ENCODE data around the gene CRYBG1.
"Not testable (repeated sequence)": the region's sequence is repeated elsewhere in the genome, so short reads cannot be mapped to it uniquely, and the experiment has no call there.

The CRYBG1 gene

DNA sequence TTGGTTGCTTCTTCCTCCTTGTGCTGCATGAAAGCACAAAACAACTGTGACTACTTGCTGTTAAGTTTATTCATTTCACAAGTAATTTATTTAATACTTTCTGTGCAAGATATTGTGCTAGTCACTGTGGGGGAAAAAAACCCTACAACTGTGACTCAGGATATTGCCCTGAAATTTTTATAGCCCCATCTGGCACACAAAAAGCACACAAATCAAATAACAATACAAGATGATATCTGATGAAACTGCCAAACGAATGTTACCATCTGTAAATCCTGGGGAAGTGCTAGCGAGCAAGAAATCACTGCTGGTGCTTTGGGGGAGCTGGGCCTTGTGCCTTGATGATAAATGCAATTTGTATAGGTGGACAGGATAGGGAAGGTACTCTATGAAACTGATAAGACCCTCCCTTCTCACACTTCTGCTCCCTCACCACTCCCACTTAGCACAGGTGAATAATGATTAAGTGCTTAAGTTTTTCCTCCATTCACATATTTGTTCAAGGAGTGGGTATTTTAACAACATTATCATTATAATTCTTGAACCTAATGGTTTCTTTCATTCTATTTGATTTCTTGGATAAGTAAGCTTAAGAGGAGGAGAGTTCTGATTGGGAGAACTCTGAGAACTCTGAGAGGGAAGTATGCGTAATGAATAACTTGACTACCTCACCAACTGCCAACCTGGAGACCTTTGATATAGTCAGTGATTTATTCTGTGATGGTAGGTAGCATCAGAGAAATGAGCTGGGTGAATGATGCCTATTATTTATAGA, 153.5 kb downstream of the CRYBG1 start:
- H3K4me1 Mint-ChIP-seq, result peaks cover 39% of the 10 kb centered on the region
- H3K27ac Mint-ChIP-seq, result no peak overlapping the region
- peaks cover 77% of the 10 kb centered on the region for H3K27me3 Mint-ChIP-seq (ENCODE audit: low read depth)
- no peaks in the 10 kb centered on the region for H3K9me3 Mint-ChIP-seq
- TF ChIP-seq, protein P1, sequence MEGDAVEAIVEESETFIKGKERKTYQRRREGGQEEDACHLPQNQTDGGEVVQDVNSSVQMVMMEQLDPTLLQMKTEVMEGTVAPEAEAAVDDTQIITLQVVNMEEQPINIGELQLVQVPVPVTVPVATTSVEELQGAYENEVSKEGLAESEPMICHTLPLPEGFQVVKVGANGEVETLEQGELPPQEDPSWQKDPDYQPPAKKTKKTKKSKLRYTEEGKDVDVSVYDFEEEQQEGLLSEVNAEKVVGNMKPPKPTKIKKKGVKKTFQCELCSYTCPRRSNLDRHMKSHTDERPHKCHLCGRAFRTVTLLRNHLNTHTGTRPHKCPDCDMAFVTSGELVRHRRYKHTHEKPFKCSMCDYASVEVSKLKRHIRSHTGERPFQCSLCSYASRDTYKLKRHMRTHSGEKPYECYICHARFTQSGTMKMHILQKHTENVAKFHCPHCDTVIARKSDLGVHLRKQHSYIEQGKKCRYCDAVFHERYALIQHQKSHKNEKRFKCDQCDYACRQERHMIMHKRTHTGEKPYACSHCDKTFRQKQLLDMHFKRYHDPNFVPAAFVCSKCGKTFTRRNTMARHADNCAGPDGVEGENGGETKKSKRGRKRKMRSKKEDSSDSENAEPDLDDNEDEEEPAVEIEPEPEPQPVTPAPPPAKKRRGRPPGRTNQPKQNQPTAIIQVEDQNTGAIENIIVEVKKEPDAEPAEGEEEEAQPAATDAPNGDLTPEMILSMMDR (IDR thresholded peaks at IDR 0.05; ENCODE audit: unreplicated experiment in 3 of 3), result no peak
- peak overlapping the region in 2 of 3 experiments; percentile 17 to 76 for H3K4me3 Mint-ChIP-seq
- no peaks in the 10 kb centered on the region for H3K36me3 Mint-ChIP-seq (ENCODE audit: low read depth)

DNA sequence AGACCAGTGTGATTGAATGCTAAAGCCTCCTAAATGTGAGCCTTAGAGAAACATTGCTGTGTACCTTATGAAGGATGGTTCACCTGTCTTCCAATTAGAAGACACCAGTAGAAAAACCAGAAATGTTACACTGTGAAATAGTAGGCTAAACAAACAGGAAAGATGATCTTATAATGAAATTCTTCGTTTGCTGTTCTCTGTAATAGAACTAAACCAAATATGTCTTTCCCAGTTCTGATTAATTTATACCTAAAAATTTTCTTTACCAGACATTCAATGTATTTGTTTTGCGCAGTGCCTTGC, 154.0 kb downstream of the CRYBG1 start:
- TF ChIP-seq, protein P1 (IDR thresholded peaks at IDR 0.05; ENCODE audit: unreplicated experiment in 3 of 3), result no peak
- Mint-ChIP-seq H3K4me1 (peaks cover 38% of the 10 kb centered on the region), H3K27me3 (ENCODE audit: low read depth) (peaks cover 74% of the 10 kb centered on the region), H3K36me3 (ENCODE audit: low read depth) (no peaks in the 10 kb centered on the region), H3K9me3 (no peaks in the 10 kb centered on the region), H3K4me3 (no peak overlapping the region), H3K27ac (no peak overlapping the region)

DNA sequence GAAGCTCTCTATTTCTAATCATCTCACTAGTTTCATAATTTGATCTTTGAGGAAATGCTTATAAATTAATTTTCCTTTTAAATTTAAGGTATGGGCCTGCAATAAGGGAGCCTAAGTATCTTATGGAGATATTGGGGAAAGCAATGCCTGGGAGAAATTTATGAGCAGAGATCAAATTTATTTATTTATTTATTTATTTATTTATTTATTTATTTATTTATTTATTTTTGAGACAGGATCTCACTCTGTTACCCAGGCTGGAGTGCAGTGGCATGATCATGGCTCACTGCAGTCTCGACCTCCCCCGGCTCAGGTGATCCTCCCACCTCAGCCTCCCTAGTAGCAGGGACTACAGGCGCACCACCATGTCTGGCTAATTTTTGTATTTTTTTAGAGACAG, 155.1 kb downstream of the CRYBG1 start:
- H3K27ac Mint-ChIP-seq; H3K9me3 Mint-ChIP-seq; H3K4me3 Mint-ChIP-seq; H3K36me3 Mint-ChIP-seq (ENCODE audit: low read depth): not testable (repeated sequence)
- Mint-ChIP-seq H3K27me3 (ENCODE audit: low read depth) (peaks cover 74% of the 10 kb centered on the region), H3K4me1 (peaks cover 28% of the 10 kb centered on the region)

DNA sequence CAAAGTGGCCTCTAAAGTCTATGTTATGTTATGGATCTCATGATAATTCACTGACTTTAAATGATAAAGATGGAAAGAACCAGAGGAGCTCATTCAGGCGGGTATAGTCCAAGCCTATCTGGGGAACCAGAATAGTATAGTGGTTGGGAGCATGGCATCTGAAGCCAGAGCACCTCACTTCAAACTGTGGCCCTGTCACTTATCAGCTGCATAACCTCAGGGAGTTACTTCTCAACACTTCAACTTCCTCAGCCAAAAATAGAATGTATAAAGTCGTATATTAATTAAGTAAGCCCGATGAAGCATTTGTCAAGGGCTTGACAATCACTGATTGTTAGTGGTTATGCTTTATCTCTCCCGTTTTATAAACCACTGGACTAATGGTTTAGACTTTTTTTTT, 156.1 kb downstream of the CRYBG1 start:
- peaks cover 70% of the 10 kb centered on the region for H3K27me3 Mint-ChIP-seq (ENCODE audit: low read depth)
- H3K4me1 Mint-ChIP-seq, result peaks cover 18% of the 10 kb centered on the region
- H3K27ac Mint-ChIP-seq, result no peak overlapping the region
- H3K9me3 Mint-ChIP-seq, result no peaks in the 10 kb centered on the region
- no peaks in the 10 kb centered on the region for H3K36me3 Mint-ChIP-seq (ENCODE audit: low read depth)
- no peak overlapping the region for H3K4me3 Mint-ChIP-seq
- TF ChIP-seq, protein P1 (IDR thresholded peaks at IDR 0.05; ENCODE audit: unreplicated experiment in 3 of 3), result no peak

DNA sequence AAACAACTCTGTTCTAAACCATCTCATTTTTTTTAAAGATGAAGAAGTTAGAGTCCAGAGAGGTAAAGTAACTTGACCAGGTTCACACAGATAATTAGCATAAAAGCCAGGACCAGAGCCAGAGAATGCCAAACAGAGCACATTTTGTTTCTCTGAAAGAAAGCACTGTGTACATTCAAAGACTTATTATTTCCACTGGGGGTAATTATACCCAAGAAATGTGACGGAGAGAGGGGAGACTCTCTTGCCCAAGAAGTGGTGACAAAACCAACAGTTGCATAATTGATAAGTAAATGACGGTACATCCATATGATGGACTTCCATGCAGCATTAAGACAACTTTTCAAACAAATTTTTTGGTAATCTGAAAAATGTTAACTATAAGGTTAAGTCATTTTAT, 157.2 kb downstream of the CRYBG1 start:
- Mint-ChIP-seq H3K4me3 (no peak overlapping the region), H3K4me1 (peaks cover 17% of the 10 kb centered on the region), H3K36me3 (ENCODE audit: low read depth) (no peaks in the 10 kb centered on the region), H3K27ac (no peak overlapping the region), H3K27me3 (ENCODE audit: low read depth) (peaks cover 66% of the 10 kb centered on the region), H3K9me3 (no peaks in the 10 kb centered on the region)
- TF ChIP-seq, protein P1 (IDR thresholded peaks at IDR 0.05; ENCODE audit: unreplicated experiment in 3 of 3), result no peak

DNA sequence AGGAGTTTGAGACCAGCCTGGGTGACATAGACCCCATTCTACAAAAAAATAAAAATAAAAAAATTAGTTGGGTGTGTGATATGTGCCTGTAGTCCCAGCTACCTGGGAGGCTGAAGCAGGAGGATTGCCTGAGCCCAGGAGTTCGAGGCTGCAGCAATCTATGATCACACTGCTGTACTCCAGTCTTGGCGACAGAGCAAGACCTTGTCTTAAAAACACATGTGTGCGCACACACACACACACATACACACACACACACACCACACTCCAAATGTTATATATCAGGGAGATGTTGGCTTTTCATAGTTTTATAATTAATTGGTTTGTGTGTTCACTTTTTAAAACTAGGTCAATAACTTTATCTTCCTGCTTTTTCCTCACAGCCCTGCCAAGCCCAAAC, 158.2 kb downstream of the CRYBG1 start:
- Mint-ChIP-seq H3K27ac (no peak overlapping the region), H3K4me1 (peaks cover 7% of the 10 kb centered on the region), H3K9me3 (no peaks in the 10 kb centered on the region), H3K4me3 (no peak overlapping the region), H3K27me3 (ENCODE audit: low read depth) (peaks cover 56% of the 10 kb centered on the region), H3K36me3 (ENCODE audit: low read depth) (no peaks in the 10 kb centered on the region)
- TF ChIP-seq, protein P1 (IDR thresholded peaks at IDR 0.05; ENCODE audit: unreplicated experiment in 3 of 3), result no peak

All from nephron (organoid).